K562 (cell line): ENCODE results near the gene ARAP1. TPM values are rescaled to one million over a fixed set of nuclear protein-coding genes. Genes with fewer than 3 reads are reported as not detected.

ENCODE experiments used
- CREB5 ChIP-seq: fragments of 250-450 bp; sonication (Bioruptor Pico); IDR thresholded peaks from 2 replicates; pipeline ENCODE4 v1.5.0; 2020; ENCODE audit warnings: mild to moderate bottlenecking
- EHMT2 ChIP-seq: fragments of 450-650 bp; IDR thresholded peaks from 2 replicates; pipeline ENCODE4 v1.6.1; 2018; ENCODE audit warnings: antibody characterized with exemption
- MTF1 ChIP-seq: fragments of 250-450 bp; sonication (Bioruptor Pico); IDR thresholded peaks from 2 replicates; pipeline ENCODE4 v1.9.0; 2021; ENCODE audit warnings: moderate library complexity, mild to moderate bottlenecking, inconsistent platforms, borderline replicate concordance
- PHF8 ChIP-seq: fragments of 200-600 bp; sonication (generic); IDR thresholded peaks from 2 replicates; pipeline ENCODE4 v1.6.1; 2012; ENCODE audit warnings: mixed run types, mild to moderate bottlenecking, inconsistent platforms, low read length, moderate library complexity, borderline replicate concordance
- RBM22 ChIP-seq: fragments of 200-400 bp; formaldehyde crosslinking; IDR thresholded peaks from 2 replicates; pipeline ENCODE4 v1.6.1; 2018; ENCODE audit warnings: low read length, low read depth; ENCODE audit not compliant: poor library complexity, severe bottlenecking
- SMAD1 ChIP-seq: fragments of 150-350 bp; IDR thresholded peaks from 2 replicates; pipeline ENCODE4 v1.6.1; 2014; ENCODE audit warnings: low read length, low read depth; ENCODE audit not compliant: partially characterized antibody
- TFAP4 ChIP-seq: sonication (generic); formaldehyde crosslinking; IDR thresholded peaks from 2 replicates; pipeline ENCODE4 v1.8.0; 2022; ENCODE audit warnings: missing genetic modification reagents, mild to moderate bottlenecking, moderate library complexity, borderline replicate concordance
- ZC3H4 ChIP-seq: sonication (generic); formaldehyde crosslinking; IDR thresholded peaks from 2 replicates; pipeline ENCODE4 v1.9.0; 2021; ENCODE audit warnings: missing genetic modification reagents, borderline replicate concordance
- ZNF318 ChIP-seq, 2 experiments: fragments of 450-650 bp; IDR thresholded peaks; 2 replicates each; pipeline ENCODE4 v1.6.1; 2016; ENCODE audit warnings: mild to moderate bottlenecking in 2 of 2, borderline replicate concordance in 1 of 2, low read depth in 1 of 2, moderate library complexity in 1 of 2
- ZNF561 ChIP-seq: fragments of 450-650 bp; formaldehyde crosslinking; conservative IDR thresholded peaks from 2 replicates; pipeline ENCODE4 v1.4.0; 2020; ENCODE audit warnings: mild to moderate bottlenecking, moderate library complexity
- ZNF695 ChIP-seq: fragments of 450-650 bp; formaldehyde crosslinking; IDR thresholded peaks from 2 replicates; pipeline ENCODE4 v1.4.0; 2020; ENCODE audit warnings: mild to moderate bottlenecking, moderate library complexity
- polyA plus RNA-seq, 8 experiments: library from polyadenylated mRNA; depleted of rRNA in 4 of 8; stranded (reverse) in 5 of 8; unstranded in 3 of 8; fragments of >200 nt; fragmentation: Nextera tagmentation in 2 of 8; fragmentation: Illumina TruSeq in 1 of 8; extraction: Ambion mirVana in 2 of 8; extraction: Trizol in 1 of 8; gene quantifications; 2 replicates each; pipeline versions ENCODE4 v1.2.1 to v1.2.3, GENCODE V29; 2011 to 2014; ENCODE audit warnings: inconsistent platforms in 1 of 8, missing spikeins in 1 of 8
- total RNA-seq, 7 experiments: library from RNA; depleted of rRNA in 6 of 7; stranded (reverse); fragments of >200 nt in 6 of 7; fragmentation: Illumina TruSeq in 2 of 7; extraction: Trizol in 2 of 7; gene quantifications; 2 replicates each; pipeline versions ENCODE4 v1.2.1 to v1.2.3, GENCODE V29; 2011 to 2021; ENCODE audit warnings: low replicate concordance in 1 of 7

ARAP1 gene
- total and polyA plus RNA-seq, 9 of the 15 experiments (the other 6 are each of a cell fraction or from before 2014, with no cell fraction given) = 0.23 to 67.0 (median 24.6) TPM

DNA sequence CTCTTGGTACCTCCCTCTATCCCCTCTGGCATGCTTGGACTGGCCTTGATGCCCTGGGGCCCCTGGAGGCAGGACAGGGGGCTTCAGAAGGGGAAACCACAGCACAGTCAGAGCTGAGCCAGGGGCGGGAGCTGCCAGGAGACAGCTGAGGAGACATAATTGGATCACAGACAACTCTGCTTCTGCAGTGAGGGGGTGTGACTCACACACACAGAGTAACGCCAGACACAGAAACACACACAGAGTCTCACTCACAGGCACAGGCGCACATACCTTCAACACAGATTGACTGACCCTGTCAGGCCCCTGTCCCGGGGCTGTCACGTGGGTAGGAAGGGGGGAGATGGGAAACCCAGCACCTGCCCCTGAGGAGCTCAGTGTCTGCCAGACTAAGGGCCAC lies 21.1 kb upstream of the ARAP1 start (continued):
- TF ChIP-seq ZNF318 (IDR thresholded peaks at IDR 0.05; ENCODE audit: borderline replicate concordance in 1 of 2, low read depth in 1 of 2) (no peak), ZC3H4 (CRISPR knock-in tag) (no peak), MTF1 (no peak), SMAD1 (no peak), ZNF561 (CRISPR knock-in tag) (no peak), TFAP4 (CRISPR knock-in tag) (0 out of 2 replicates have a peak, but pooled peaks have one; percentile 24), PHF8 (no peak), EHMT2 (no peak), CREB5 (CRISPR knock-in tag) (no peak), RBM22 (no peak), ZNF695 (CRISPR knock-in tag) (no peak)
